Activated CD4-positive, alpha-beta T cell treated with anti-CD3 and anti-CD28 coated beads, Interleukin-2, amount 50 U/mL, for 24 hours (primary cell): ENCODE results near the gene ARAP1.

ENCODE experiments used
- DNase-seq, 2 donors: peaks; one replicate each; pipeline ENCODE4 v3.0.0-alpha.2; 2020; ENCODE audit warnings: low read depth in 1 of 2, low spot score in 1 of 2

The ARAP1 gene

DNA sequence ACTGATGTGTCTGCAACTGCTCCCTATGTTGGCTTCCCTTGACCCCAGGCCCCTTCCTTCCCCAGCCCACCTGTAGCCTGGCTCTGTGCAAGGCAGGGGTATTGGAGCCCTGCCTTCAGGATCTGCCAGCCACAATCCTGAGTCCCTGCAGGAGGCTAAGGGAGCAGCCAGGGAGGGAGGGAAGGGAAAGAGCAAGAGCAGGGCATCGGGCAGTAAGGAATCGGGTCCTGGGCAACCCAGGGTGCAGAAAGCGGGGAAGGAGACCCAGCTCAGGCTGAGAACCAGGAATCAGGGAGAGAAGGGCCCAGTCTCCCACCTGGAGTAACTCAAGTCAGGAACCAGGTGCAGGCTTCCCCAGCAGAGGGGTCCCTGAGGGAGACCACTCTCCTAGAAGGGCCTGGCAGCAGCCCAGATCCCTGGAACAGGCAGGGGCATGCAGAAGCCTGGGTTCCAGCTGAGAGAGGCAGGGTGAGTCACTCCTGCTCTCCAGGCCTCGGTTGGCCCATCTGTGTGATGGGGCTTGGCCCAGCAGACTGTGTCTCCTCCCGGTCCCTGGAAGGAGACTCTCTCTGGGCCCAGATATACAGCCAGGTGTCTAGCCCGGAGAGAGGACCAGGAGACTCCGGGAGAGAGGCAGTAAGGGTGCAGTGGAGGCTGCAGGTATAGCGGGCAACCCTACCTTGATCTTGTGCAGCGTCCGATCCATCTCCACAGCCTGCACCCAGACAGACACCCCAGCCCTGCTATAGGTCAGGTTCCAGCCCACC lies 28.3 kb upstream of the ARAP1 start:
- DNase-seq, result no peak

DNA sequence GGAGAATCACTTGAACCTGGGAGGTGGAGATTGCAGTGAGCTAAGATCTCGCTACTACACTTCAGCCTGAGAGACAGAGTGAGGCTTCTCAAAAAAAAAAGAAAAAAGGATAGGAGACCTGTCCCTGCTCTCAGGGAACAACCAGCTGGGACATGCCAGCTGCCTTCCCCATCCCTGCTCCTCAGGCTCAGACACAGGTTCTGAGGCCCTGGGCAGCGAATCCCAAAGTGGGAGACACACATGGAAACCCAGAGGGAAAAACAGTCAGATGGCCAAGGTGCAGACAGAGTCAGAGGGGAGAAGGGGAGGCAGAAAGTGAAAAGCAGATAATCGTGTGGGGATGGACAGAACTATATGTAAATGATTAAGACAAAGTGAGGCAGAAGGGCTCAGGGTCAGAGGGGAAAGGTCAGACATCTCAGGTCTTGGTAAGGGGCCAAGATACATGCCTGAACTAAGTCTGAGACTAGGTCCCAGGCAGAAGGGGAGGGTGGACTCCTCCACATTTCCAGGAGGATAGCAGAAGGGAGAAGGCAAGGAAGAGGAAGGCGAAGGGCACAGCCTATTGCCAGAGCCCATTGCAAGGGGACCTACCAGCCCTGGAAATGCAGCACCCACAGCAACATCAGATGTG lies 27.4 kb upstream of the ARAP1 start:
- no peak for DNase-seq

DNA sequence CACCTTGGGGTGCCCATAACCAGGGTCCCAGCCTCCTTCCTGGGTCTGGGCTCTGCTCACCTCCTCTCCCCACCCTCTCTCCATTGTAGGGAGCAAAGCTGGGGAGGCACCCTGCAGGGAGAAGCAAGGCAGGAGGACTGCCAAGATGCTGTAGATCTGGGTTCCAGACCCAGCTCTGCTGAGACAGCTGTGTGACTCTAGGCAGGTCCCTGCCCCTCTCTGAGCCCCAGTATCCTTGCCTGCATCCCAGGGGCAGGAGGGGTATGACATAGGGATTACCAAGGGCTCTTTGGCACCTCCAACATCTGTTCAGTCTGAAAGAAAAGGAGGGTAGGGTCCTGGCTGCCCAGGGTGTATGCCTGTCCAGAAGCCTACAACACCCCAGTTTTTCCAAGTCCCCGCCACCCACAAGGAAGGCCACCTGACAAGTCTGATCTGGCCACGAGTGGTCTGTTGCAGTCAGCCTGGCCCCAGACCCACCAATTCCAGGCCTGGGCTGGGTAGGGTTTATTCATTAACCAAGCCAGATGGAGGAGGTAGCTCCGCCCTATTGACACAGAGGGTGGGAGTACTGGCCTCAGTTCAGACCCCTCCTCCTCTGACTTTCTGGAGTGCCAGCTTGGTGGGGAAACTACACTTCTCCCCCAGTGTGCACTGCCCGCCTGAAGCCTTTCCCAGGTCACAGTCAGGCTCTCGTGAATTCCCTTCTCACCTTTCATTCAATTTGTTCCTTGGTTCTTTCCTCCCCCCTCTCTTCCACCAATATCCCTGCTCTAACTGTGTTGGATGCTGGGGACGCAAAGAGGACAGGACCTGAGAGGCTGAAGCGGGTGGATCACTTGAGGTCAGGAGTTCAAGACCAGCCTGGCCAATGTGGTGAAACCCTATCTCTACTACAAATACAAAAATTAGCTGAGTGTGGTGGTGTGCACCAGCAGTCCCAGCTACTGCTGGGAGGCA lies 26.6 kb upstream of the ARAP1 start:
- DNase-seq, result no peak

DNA sequence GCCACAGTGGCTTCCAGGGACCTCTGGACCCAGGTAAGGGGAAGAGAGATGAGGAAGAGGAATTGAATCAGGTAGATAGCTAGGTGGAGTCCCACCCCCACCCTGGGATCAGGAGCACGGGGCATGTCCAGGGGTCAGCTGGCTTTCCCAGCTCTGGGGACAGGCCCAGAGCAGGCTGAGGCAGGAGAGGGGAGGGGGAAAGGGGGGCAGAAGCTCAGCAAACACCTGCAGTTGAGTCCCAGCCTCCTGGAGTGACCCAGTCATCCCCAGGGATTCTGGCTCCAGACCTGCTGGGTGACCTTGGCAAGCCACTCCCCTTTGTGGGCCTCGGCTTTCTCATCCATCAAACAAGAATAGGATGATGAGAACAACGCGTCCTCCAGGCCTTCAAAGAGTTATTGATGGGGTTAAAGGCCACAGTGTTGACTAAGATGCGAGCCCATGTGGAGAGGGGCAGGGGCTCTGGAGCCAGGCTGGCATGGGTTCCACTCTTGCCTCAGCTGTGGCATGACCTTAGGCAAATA lies 25.6 kb upstream of the ARAP1 start:
- no peak for DNase-seq

DNA sequence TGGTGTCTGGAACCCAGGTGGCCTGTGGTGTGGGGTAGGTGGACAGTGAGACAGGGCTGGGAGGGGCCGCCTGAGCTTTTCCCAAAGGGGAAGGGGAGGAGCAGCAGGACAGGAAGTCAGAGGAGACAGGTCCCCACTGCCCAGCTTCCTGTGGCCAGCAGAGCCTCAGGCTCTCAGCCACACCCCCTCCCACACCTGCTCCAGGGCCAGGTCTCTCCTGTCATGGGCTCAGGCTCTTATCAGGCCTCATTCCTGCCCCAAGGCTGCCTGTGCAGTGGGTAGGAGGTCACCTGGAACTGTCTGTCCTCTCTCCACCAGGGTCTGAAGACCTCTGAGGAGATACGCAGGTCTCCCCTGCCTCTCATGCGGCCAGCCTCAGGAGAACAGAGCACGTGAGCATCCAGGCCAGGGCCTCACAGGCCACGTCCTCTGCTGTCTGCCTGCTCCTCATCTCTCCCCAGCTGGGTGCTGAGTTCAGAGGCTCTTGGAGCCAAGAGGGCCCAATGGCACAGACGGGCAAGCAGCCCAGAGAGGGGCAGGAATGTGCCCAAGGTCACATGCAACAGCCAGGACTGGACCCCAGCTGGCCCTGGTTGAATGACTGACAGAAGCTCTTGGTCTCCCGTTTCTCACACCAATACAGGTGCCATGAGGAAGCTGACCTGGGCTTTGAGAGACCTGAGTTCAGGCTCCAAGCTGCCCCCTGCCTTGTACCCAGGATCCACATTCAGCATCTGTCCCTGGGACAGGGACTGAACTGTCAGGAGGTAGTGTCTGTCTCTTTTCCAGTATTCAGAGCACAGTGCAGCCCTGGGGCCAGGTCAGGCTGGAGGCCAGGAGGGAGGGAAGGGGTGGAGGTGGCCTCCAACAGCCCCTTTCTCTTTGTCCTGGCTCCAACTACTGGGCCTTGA lies 24.9 kb upstream of the ARAP1 start:
- DNase-seq, result no peak

DNA sequence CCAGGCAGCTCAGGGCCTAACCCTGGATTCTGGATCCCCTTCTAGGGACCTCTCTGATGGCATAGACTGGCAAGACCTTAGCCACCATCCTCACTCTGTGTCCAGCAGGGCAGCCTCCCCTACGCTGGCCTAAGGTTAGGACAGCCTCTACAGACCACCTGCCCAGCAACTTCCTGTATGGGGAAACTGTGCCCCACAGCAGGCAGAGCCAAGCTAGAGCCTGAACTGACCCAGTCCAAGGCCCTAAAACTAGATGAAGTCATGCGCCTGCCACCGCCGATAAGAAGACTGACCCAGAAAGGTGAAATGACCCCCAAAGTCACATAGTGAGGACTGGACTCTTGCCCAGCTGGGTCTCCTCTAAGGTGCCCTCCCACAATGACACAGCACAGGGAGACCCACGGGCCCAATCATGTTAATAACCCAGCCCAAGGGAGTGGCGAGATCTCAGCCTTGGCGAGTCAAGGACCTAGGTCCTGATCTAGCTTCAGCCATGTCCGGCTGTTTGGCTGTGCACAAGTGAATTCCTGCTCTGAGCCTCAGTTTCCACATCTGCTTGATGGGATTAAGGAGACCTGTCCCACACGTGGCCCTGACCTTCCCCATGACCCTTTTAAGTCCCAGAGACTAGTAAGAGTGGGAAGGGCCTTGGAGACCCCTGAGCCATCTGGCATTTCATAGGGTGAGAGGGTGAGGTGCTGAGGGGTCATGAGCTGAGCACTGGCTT lies 24.1 kb upstream of the ARAP1 start:
- no peak for DNase-seq

DNA sequence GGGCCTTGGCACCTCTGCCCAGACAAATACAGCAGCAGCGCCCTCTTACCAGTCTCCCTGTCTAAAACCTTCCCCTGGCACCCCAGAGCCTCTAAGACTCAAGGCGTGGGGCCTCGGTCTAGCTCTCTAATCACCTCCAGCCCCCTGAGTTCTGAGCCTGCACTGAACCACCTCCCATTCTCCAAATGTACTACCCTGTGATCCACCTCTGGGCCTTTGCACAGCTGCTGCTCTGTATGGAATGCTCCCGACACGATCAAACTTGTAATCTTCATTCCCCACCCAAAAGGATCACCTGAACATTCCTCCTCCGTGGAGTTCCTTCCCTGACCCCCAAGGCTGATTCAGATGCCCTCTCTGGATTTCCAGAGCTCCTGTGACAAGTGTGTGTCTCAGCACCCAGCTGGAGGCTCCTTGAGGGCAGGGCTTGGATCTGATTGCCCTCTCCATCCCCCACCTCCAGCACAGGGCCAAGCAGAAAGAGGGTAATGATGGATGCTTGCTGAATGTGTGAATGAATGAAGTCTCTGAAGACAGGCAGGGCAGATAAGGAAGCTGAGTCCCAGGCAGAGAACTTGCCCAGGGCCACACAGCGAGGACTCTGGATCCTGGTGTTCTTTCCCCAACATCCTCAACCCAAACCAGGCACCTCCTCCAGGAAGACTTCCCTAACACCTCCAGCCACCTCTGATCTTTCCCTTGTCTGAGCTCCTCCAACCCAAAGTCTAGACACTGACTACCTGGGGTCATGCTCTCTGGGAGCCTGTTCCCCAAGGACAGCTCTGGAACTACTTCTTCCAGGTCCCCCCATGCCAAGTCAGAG lies 23.3 kb upstream of the ARAP1 start:
- DNase-seq, result no peak

DNA sequence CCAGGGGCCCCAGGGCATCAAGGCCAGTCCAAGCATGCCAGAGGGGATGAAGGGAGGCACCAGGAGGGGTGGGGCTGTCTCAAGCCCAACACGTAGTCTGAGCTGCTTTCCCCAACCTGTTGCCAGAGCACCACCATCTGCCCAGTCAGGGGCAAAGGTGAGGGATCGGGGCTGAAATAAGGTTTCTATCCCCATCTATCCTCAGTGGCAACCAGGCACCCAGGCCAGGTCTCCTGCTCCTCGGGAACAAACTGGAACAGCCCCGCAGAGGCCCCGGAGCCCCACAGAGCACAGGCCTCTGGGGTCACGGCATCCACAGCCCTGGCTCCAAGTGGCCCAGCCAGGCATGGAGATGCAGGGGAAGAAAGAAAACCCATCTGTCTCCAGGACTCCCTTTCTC lies 22.3 kb upstream of the ARAP1 start:
- no peak for DNase-seq

DNA sequence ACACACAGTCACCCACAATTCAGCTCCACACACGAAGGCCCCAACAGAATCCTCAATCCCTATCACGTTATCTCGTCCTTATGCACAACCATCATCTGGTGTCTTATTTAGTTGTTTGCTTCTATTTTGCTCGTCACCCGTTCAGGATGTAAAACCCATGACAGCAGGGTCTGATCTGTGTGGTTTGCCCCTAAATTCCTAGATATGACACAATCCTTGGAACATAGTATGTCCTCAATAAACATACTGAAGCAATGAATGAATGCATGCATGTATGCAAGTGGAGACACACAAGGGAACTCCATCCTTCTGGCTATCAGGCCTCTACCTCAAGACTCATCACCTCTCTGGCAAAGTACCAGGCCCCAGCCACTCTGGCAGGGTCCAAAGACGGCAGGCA lies 21.5 kb upstream of the ARAP1 start:
- no peak for DNase-seq

DNA sequence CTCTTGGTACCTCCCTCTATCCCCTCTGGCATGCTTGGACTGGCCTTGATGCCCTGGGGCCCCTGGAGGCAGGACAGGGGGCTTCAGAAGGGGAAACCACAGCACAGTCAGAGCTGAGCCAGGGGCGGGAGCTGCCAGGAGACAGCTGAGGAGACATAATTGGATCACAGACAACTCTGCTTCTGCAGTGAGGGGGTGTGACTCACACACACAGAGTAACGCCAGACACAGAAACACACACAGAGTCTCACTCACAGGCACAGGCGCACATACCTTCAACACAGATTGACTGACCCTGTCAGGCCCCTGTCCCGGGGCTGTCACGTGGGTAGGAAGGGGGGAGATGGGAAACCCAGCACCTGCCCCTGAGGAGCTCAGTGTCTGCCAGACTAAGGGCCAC lies 21.1 kb upstream of the ARAP1 start:
- DNase-seq, result no peak

DNA sequence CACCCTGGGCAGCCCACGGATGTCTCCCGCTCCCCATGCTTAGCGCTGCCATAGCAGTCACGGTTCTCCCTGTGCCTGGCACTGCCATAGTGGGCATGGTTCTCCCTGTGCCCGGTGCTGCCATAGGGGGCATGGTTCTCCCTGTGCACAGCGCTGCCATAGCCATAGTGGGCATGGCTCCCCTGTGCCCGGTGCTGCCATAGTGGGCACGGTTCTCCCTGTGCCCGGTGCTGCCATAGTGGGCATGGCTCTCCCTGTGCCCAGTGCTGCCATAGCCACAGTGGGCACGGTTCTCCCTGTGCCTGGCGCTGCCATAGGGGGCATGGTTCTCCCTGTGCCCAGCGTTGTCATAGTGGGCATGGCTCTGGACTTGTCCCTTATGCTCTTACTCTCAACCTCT lies 19.9 kb upstream of the ARAP1 start:
- no peak for DNase-seq

DNA sequence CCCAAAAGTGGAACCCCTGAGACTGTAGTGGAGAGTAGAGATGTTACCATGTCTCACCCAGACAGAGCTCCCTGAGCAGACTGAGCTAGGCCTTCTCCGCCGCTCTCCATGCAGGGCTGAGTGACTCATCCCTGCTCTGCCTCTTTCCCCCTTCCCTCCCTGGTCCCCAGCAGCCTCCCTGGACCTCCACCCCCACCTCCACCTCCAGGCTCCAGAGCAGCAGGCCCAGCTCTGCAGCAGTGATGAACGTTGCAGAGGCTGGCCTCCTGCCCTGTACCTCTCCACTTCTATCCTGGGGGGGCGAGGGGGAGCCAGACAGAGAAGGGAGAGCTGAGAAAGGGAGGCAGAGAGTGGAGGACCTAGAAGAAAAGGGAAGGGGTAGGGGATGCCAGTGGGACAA lies 19.3 kb upstream of the ARAP1 start:
- DNase-seq, result no peak

DNA sequence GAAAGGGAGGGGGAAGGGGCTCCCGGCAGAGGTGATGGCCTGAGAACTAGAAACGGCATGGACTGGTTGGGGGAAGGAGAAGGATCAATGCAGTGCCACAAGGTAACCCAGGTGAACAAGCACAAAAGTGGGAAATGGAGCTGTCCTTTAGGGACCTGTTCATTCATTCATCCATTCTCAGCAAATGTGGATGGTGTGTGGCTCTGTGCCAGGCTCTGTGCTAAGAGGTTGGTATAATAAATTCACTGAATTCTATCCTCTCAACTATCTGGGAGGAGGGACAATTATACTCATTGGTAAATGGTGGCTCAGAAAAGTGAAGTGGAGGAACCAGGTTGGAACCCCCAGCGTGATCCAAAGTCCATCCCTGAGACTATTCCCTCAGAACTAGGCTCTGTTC lies 18.6 kb upstream of the ARAP1 start:
- no peak for DNase-seq

DNA sequence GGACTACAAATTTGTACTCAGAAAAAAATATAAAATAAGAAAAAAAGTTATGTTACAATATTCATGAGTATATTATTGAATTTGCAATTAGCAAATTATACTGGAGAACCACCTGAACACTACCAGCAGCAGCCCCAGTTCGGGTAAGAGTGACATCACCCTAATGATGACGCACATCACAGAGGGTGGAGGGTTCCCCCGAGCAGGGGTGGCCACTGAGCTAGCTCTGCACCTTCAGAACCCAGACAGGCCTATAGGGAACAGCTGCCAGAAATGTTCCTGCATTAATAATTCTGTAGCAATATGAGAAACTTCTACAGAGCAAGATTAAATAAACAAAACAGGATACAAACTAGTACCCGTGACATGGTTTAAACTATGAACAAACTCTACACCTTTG lies 17.5 kb upstream of the ARAP1 start:
- DNase-seq, result no peak

DNA sequence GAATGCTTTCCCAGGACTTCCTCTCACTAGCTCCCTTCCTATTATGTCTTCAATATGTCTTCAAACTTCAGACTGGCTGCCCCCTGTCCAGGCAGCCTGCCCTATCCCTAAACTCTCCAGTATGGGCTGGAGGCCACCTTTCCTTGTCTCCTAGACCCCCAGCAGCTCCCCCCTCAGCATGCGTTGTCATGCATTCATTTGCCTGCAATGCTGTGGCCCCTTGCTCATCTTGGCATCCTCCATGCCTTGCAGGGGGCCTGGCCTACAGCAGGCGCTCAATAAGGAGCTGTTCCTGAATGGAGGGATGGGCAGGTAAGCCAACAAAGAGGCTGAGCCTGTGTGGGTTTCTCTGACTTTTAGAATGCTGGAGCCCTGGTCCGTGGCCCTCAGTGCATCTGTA lies 16.4 kb upstream of the ARAP1 start:
- no peak for DNase-seq

DNA sequence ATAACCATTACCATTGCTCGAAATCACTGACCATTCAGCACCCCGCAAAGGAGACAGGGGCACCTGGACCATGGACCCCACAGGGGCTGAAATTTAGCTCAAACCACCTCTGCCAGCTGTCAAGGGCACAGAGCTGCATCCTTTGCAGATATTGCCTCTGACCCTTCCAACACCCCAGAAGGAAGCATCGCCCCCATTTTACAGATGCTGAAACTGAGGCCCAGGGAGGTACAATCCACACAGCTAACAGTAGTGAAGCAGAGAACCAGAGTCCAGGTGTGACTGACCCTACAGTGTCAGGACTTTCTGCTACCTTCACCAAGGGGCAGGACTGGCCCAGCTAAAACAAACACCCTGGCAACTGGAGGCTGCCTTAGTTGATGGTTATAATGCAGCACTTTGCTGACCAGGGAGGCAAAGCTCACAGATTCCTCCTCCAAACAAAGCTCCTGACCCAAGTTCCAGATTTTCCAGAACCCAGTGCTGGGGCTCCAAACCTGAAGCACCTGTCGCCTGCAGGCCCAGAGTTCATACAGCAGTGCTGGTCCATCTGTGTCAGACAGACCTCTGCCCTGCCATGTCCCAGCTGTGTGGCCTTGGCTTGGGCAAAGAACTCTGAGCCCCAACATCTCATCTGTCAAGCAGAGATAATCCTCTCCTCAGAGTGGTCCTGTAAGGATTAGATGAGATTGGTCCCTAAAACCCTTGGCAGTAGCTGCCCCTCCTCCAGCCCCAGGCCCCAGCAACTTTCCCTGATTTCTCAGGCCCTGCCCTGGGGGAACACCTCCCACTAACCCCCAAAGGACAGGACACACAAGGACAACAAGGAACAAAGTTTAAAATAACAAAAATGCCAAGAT lies 15.2 kb upstream of the ARAP1 start:
- no peak for DNase-seq

DNA sequence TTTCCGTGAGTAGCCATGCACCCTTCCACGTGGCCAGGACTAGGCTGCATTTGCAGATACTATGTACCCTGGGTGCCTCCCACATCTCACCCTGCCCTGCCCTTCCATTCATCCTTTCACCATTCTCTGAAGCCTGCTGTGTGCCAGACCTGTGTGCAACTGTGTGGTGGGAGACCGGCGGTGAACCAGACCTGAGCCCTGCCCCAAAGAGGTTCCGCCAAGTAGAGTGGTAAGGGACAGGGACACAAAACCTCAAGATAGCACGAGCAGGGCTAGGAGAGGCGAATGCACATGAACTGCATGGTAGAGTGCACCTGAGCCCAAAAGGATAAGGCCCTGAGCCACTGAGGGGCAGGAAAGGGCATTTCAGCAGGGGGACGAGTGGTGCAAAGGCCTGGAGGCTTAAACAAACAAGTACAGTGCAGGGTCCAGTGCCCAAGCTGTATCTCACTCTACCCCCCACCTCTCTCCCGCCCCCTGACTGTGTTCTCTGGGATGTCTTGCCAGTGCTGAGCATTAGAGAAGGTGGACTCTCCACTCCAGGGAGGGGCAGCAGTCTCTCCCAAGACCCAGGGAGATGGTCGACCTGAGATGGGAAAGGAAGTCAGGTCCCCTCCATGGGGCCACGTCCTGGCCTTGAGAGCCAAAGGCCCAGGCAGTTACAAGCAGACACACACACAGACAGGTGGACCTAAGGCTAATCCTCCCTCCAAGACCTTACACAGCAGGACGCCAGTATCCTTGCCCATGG lies 14.1 kb upstream of the ARAP1 start:
- DNase-seq, result no peak

DNA sequence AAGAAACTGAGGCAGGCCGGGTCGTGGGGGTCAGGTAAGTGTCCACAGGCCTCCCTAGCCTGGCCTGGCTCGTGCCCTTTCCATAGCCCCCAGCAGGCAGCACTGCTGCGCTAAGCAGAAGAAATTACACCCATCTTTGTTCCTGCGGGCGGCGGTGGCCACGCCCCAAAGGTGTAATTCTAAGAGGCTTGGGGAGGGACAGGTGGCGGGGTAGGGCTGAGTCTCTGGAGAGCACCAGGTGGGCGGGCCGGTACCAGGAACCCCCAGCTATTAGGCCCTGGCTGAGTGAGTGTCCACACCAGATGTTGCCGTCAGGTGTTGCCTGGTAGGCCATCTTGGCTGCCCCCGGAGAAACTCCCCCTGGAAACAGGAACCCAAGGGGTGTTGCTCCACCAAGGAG lies 12.3 kb upstream of the ARAP1 start:
- no peak for DNase-seq
